ENCODE results near the gene KCTD16.
A peak's percentile ranks its signal among the peaks of the same experiment; 100 is the strongest.

The KCTD16 gene

GRCh38 chr5:144189800-144190429 is 19.2 kb downstream of the KCTD16 start:
- ChIA-PET POLR2A (interaction anchor here (1.0 to 1.4 kb wide), 3 partner anchors 19 to 786 kb away, joined by 3 to 8 read pairs (median 4); partner anchors contain the start of genes KCTD16, NR3C1 and YIPF5), CTCF (interaction anchor here (0.5 to 1.5 kb wide), 4 partner anchors 8 to 428 kb away, joined by 3 to 12 read pairs (median 3); no protein-coding TSS in a partner anchor)
- peaks cover 24% of the 10 kb centered on the region for H3K4me1 ChIP-seq (ENCODE audit: control insufficient read depth, insufficient read depth, low read length)
- peak overlapping the region; percentile 35; the same call in 1 of the 2 replicates for H3K27ac ChIP-seq (ENCODE audit: extremely low read depth, low read depth, low read length)
- H3K9me3 ChIP-seq (ENCODE audit: control insufficient read depth, insufficient read depth, low read depth, low read length), result no peaks in the 10 kb centered on the region
- no peaks in the 10 kb centered on the region for H3K36me3 ChIP-seq (ENCODE audit: control insufficient read depth in 2 of 2, insufficient read depth in 1 of 2, low read length in 2 of 2)
- no peak overlapping the region for H3K4me3 ChIP-seq (ENCODE audit: low read depth, low read length)
- TF ChIP-seq ZNF645 (tag by site-specific recombination; IDR thresholded peaks at IDR 0.05), result no peak
- no peak for TF ChIP-seq ZNF707 (tag by site-specific recombination; IDR thresholded peaks at IDR 0.05)
- no peak for TF ChIP-seq KLF17 (tag by site-specific recombination; IDR thresholded peaks at IDR 0.05)
- no peak for TF ChIP-seq ZNF580 (tag by site-specific recombination; IDR thresholded peaks at IDR 0.05)
- TF ChIP-seq ZBTB1 (tag by site-specific recombination; IDR thresholded peaks at IDR 0.05), result no peak
- TF ChIP-seq, protein P1, sequence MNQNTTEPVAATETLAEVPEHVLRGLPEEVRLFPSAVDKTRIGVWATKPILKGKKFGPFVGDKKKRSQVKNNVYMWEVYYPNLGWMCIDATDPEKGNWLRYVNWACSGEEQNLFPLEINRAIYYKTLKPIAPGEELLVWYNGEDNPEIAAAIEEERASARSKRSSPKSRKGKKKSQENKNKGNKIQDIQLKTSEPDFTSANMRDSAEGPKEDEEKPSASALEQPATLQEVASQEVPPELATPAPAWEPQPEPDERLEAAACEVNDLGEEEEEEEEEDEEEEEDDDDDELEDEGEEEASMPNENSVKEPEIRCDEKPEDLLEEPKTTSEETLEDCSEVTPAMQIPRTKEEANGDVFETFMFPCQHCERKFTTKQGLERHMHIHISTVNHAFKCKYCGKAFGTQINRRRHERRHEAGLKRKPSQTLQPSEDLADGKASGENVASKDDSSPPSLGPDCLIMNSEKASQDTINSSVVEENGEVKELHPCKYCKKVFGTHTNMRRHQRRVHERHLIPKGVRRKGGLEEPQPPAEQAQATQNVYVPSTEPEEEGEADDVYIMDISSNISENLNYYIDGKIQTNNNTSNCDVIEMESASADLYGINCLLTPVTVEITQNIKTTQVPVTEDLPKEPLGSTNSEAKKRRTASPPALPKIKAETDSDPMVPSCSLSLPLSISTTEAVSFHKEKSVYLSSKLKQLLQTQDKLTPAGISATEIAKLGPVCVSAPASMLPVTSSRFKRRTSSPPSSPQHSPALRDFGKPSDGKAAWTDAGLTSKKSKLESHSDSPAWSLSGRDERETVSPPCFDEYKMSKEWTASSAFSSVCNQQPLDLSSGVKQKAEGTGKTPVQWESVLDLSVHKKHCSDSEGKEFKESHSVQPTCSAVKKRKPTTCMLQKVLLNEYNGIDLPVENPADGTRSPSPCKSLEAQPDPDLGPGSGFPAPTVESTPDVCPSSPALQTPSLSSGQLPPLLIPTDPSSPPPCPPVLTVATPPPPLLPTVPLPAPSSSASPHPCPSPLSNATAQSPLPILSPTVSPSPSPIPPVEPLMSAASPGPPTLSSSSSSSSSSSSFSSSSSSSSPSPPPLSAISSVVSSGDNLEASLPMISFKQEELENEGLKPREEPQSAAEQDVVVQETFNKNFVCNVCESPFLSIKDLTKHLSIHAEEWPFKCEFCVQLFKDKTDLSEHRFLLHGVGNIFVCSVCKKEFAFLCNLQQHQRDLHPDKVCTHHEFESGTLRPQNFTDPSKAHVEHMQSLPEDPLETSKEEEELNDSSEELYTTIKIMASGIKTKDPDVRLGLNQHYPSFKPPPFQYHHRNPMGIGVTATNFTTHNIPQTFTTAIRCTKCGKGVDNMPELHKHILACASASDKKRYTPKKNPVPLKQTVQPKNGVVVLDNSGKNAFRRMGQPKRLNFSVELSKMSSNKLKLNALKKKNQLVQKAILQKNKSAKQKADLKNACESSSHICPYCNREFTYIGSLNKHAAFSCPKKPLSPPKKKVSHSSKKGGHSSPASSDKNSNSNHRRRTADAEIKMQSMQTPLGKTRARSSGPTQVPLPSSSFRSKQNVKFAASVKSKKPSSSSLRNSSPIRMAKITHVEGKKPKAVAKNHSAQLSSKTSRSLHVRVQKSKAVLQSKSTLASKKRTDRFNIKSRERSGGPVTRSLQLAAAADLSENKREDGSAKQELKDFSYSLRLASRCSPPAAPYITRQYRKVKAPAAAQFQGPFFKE (tag by site-specific recombination; IDR thresholded peaks at IDR 0.05; ENCODE audit: borderline replicate concordance), result no peak
- no peak for TF ChIP-seq ZNF112 (tag by site-specific recombination; IDR thresholded peaks at IDR 0.05)
- no peak for TF ChIP-seq ZNF280D (tag by site-specific recombination; IDR thresholded peaks at IDR 0.05)
- TF ChIP-seq GLI4 (tag by site-specific recombination; IDR thresholded peaks at IDR 0.05), result no peak
- TF ChIP-seq WT1 (tag by site-specific recombination; IDR thresholded peaks at IDR 0.05), result 0 out of 2 replicates have a peak, but pooled peaks have one; percentile 24
- 0 out of 2 replicates have a peak, but pooled peaks have one; percentile 23 for TF ChIP-seq BCL6B (tag by site-specific recombination; IDR thresholded peaks at IDR 0.05)
- TF ChIP-seq ZNF629 (tag by site-specific recombination; IDR thresholded peaks at IDR 0.05), result peak; percentile 50
- TF ChIP-seq ZNF354C (tag by site-specific recombination; IDR thresholded peaks at IDR 0.05; ENCODE audit: borderline replicate concordance, low read depth), result no peak
- no peak for TF ChIP-seq KLF16 (tag by site-specific recombination; IDR thresholded peaks at IDR 0.05)
- peak; percentile 66; the same call in 1 of the 2 replicates for TF ChIP-seq TCF7L2 (IDR thresholded peaks at IDR 0.05; ENCODE audit: borderline replicate concordance, low read depth, low read length)
- TF ChIP-seq ZNF529 (tag by site-specific recombination; IDR thresholded peaks at IDR 0.05; ENCODE audit: insufficient replicate concordance), result no peak
- TF ChIP-seq, protein P2, sequence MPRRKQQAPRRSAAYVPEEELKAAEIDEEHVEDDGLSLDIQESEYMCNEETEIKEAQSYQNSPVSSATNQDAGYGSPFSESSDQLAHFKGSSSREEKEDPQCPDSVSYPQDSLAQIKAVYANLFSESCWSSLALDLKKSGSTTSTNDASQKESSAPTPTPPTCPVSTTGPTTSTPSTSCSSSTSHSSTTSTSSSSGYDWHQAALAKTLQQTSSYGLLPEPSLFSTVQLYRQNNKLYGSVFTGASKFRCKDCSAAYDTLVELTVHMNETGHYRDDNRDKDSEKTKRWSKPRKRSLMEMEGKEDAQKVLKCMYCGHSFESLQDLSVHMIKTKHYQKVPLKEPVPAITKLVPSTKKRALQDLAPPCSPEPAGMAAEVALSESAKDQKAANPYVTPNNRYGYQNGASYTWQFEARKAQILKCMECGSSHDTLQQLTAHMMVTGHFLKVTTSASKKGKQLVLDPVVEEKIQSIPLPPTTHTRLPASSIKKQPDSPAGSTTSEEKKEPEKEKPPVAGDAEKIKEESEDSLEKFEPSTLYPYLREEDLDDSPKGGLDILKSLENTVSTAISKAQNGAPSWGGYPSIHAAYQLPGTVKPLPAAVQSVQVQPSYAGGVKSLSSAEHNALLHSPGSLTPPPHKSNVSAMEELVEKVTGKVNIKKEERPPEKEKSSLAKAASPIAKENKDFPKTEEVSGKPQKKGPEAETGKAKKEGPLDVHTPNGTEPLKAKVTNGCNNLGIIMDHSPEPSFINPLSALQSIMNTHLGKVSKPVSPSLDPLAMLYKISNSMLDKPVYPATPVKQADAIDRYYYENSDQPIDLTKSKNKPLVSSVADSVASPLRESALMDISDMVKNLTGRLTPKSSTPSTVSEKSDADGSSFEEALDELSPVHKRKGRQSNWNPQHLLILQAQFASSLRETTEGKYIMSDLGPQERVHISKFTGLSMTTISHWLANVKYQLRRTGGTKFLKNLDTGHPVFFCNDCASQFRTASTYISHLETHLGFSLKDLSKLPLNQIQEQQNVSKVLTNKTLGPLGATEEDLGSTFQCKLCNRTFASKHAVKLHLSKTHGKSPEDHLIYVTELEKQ (tag by site-specific recombination; IDR thresholded peaks at IDR 0.05; ENCODE audit: borderline replicate concordance), result peak; percentile 54; the same call in 1 of the 2 replicates
- no peak for TF ChIP-seq ZNF558 (tag by site-specific recombination; IDR thresholded peaks at IDR 0.05)
- TF ChIP-seq TRIM28 (IDR thresholded peaks at IDR 0.05; ENCODE audit: borderline replicate concordance, low read length), result peak; percentile 95
